SU-DHL-6 (cell line): Measurements from ENCODE around the gene ST6GAL2.

Experiments
- H2AFZ ChIP-seq: fragments of 200-600 bp; sonication (generic); 2 replicates; pipeline ENCODE4 v1.6.1; 2014; ENCODE audit warnings: low read depth, mild to moderate bottlenecking, moderate library complexity, mixed read lengths, antibody characterized with exemption, low read length; ENCODE audit not compliant: severe bottlenecking
- H3F3A ChIP-seq: fragments of 200-600 bp; shearing (Covaris generic); 2 replicates; pipeline ENCODE4 v1.6.0; 2016; ENCODE audit warnings: antibody characterized with exemption, mild to moderate bottlenecking; ENCODE audit not compliant: insufficient read depth
- H3K27ac ChIP-seq: fragments of 200-600 bp; sonication (generic); 2 replicates; pipeline ENCODE4 v1.5.1; 2016; ENCODE audit warnings: low read depth, mild to moderate bottlenecking, low read length, moderate library complexity, mixed read lengths
- H3K27me3 ChIP-seq: fragments of 200-600 bp; sonication (generic), shearing (Covaris generic); 2 replicates; pipeline ENCODE4 v1.6.0; 2014; ENCODE audit warnings: mild to moderate bottlenecking, low read length
- H3K36me3 ChIP-seq: fragments of 200-600 bp; sonication (generic); 2 replicates; pipeline ENCODE4 v1.6.1; 2014; ENCODE audit warnings: mild to moderate bottlenecking, low read length, mixed read lengths
- H3K4me2 ChIP-seq: fragments of 300-600, 200-600 bp; shearing (Covaris generic), sonication (generic); 2 replicates; pipeline ENCODE4 v1.6.0; 2014; ENCODE audit warnings: low read length, low read depth, mild to moderate bottlenecking; ENCODE audit not compliant: poor library complexity, severe bottlenecking
- H3K4me3 ChIP-seq: fragments of 200-600 bp; sonication (generic); 2 replicates; pipeline ENCODE4 v1.5.1; 2014; ENCODE audit warnings: antibody characterized with exemption, low read length, mild to moderate bottlenecking, mixed read lengths; ENCODE audit not compliant: insufficient read depth, poor library complexity, severe bottlenecking
- H3K79me2 ChIP-seq: fragments of 200-600 bp; sonication (generic); 2 replicates; pipeline ENCODE4 v1.6.1; 2014; ENCODE audit warnings: mild to moderate bottlenecking, low read length, moderate library complexity; ENCODE audit not compliant: insufficient read depth
- H3K9ac ChIP-seq: fragments of 200-600 bp; sonication (generic); 2 replicates; pipeline ENCODE4 v1.7.0; 2014; ENCODE audit warnings: mild to moderate bottlenecking, low read length
- H3K9me2 ChIP-seq: fragments of 200-600 bp; sonication (generic); replicated peaks from 2 replicates; pipeline ENCODE4 v1.6.1; 2014; ENCODE audit warnings: low read length; ENCODE audit not compliant: insufficient read depth
- H3K9me3 ChIP-seq: fragments of 200-600 bp; sonication (generic); 2 replicates; pipeline ENCODE4 v1.6.1; 2014; ENCODE audit warnings: low read length, mixed read lengths; ENCODE audit not compliant: insufficient read depth
- H4K20me1 ChIP-seq: fragments of 200-600 bp; sonication (generic); 2 replicates; pipeline ENCODE4 v1.6.1; 2014; ENCODE audit warnings: low read depth, mild to moderate bottlenecking, antibody characterized with exemption, low read length, moderate library complexity, mixed read lengths
- EZH2phosphoT487 ChIP-seq: fragments of 200-600 bp; sonication (generic), shearing (Covaris generic); conservative IDR thresholded peaks from 2 replicates; pipeline ENCODE4 v1.6.1; 2018; ENCODE audit warnings: mild to moderate bottlenecking, antibody characterized with exemption, low read length, moderate library complexity, mixed read lengths
- TF ChIP-seq, protein P1 (sequence below): fragments of 200-600 bp; sonication (generic); IDR thresholded peaks from one replicate; pipeline ENCODE4 v1.5.1; 2017; ENCODE audit warnings: antibody characterized with exemption, mild to moderate bottlenecking, low read length, moderate library complexity; ENCODE audit not compliant: insufficient read depth, poor library complexity, severe bottlenecking

The ST6GAL2 gene

GRCh38 chr2:106759966-106760365, 126.0 kb downstream of the ST6GAL2 start:
- no peak for TF ChIP-seq EZH2phosphoT487
- TF ChIP-seq, protein P1, sequence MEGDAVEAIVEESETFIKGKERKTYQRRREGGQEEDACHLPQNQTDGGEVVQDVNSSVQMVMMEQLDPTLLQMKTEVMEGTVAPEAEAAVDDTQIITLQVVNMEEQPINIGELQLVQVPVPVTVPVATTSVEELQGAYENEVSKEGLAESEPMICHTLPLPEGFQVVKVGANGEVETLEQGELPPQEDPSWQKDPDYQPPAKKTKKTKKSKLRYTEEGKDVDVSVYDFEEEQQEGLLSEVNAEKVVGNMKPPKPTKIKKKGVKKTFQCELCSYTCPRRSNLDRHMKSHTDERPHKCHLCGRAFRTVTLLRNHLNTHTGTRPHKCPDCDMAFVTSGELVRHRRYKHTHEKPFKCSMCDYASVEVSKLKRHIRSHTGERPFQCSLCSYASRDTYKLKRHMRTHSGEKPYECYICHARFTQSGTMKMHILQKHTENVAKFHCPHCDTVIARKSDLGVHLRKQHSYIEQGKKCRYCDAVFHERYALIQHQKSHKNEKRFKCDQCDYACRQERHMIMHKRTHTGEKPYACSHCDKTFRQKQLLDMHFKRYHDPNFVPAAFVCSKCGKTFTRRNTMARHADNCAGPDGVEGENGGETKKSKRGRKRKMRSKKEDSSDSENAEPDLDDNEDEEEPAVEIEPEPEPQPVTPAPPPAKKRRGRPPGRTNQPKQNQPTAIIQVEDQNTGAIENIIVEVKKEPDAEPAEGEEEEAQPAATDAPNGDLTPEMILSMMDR: no peak
- Histone ChIP-seq H3K9me2 (no peaks in the 10 kb centered on the region), H3K79me2 (no peaks in the 10 kb centered on the region), H3K4me2 (no peak overlapping the region), H3K27ac (no peak overlapping the region), H3K36me3 (no peaks in the 10 kb centered on the region), H3K4me3 (no peak overlapping the region), H3F3A (no peaks in the 10 kb centered on the region), H2AFZ (no peak overlapping the region), H4K20me1 (no peaks in the 10 kb centered on the region), H3K9ac (no peak overlapping the region), H3K9me3 (0 out of 2 replicates have a peak, but pooled peaks cover 5% of the 10 kb centered on the region), H3K27me3 (no peaks in the 10 kb centered on the region)

DNA sequence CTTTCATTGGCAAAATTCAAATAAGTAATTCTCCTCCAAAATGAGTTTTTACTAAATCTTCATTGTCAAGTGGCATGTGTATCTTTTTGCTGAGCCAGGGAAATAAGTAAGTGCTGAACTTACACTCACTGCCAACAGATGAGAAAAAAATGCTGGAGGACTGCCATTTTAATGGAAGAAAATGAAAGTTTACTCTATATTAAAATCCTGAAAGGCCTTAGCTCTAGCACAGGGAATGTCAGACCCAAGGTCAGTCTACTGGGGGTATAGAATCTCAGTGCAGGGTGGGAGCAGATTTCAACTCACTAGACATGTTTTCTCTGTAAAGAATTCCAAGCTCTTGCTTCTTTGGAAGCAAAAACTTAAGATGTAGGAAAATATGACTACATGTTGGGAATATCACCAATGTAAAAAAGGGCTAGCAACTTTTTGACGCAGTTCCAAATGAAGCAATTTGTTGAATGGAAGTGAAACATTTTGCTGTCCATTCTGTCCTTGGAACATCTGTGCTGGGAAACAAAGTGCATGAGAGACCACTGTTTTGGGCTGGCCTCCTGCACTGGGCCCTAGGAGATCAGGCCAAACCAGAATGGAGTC, 127.0 kb downstream of the ST6GAL2 start:
- TF ChIP-seq, protein P1: no peak
- no peak for TF ChIP-seq EZH2phosphoT487
- Histone ChIP-seq H3F3A (no peaks in the 10 kb centered on the region), H4K20me1 (no peaks in the 10 kb centered on the region), H3K27me3 (no peaks in the 10 kb centered on the region), H3K9me2 (no peaks in the 10 kb centered on the region), H3K9ac (no peak overlapping the region), H3K4me2 (no peak overlapping the region), H3K27ac (no peak overlapping the region), H3K9me3 (0 out of 2 replicates have a peak, but pooled peaks cover 5% of the 10 kb centered on the region), H3K79me2 (no peaks in the 10 kb centered on the region), H3K36me3 (no peaks in the 10 kb centered on the region), H3K4me3 (no peak overlapping the region), H2AFZ (no peak overlapping the region)
